Pulmonary artery endothelial cell (primary cell): ENCODE data around the gene C14orf132. TPM values are rescaled to one million over a fixed set of nuclear protein-coding genes. Genes with fewer than 3 reads are reported as not detected.
"Not testable (repeated sequence)": the region's sequence is repeated elsewhere in the genome, so short reads cannot be mapped to it uniquely, and the experiment has no call there.

Experiments used
- DNase-seq: peaks from one replicate; pipeline ENCODE4 v3.0.0-alpha.2; 2011; ENCODE audit warnings: low read depth, low spot score
- total RNA-seq: library from RNA; depleted of rRNA; stranded (reverse); fragments of >200 nt; gene quantifications from 2 replicates; pipeline ENCODE4 v1.2.3, GENCODE V29; 2014

The C14orf132 gene
- 1.3 and 2.6 TPM in 2 replicates for total RNA-seq

GRCh38 chr14:96038920-96039632 lies at the start of gene C14orf132:
C14orf132 (plus strand) TSS chr14:96039362; CDS start chr14:96039501, 139 bp downstream.
- DNase-seq: no peak

DNA sequence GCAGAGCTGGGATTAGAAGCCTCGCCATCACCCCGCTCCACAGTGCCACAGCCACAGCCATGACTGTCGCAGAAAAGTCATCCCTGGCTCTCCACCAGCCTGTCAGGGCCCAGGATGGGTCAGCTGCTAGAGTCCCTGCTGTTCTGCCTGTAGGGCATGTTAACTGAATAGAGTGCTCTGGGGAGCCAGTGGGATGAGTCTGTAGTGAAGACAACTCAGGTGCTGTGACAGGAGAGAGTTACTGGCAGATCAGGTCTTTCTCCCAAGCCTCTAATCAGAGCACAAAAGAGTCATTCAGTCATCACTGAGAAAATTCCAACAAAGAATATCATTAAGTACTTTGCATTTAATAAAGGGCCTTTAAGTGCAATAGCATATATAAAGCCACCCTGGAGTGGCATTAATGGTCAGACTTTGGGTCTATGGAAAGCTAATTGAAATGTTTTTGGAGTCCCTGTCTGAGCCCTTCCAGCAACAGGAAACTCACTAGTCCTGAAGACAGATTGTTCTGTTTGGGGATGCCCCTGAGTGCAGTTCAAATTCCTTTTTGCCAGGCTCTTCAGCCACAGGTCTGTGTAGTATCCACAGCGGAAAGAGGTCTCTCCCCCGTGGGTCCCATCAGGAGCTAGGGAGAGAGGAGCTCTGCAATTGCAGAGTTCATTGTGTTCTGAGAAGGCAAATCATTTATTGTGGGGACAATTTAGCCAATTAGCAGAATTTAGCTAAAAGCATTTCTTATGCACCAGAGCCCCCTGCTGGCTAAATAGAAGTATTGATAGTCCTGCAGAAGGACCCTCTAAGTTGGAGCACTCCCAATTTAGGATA lies 45.2 kb upstream of the C14orf132 start:
- DNase-seq: no peak

- no peak for DNase-seq
Measured at GRCh38 chr14:95994593-95994928, 44.6 kb upstream of the C14orf132 start.

- no peak for DNase-seq
Measured at GRCh38 chr14:95998656-95999055, 40.5 kb upstream of the C14orf132 start.

GRCh38 chr14:96001866-96002497 lies 37.2 kb upstream of the C14orf132 start:
- DNase-seq: no peak

DNA sequence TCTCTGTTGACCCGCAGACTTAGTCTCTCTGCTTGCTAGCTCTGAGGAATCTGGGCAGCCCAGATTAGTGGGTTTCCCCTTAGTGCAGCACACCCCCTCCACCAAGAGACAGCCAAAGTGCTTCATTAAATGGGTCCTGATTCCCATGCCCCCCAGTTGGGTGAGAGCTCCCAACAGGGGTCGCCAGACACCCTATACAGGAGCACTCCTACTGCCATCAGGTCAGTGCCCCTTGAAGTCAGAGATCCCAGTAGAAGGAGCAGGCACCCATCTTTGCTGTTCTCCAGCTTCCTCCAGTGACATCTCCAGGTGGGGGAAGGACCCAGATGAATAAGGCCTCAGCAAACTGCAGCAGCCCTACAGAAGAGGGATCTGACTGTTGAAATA lies 36.7 kb upstream of the C14orf132 start:
- DNase-seq: no peak

GRCh38 chr14:96011131-96011530 lies 28.0 kb upstream of the C14orf132 start:
- DNase-seq: no peak

GRCh38 chr14:96011607-96012006 lies 27.6 kb upstream of the C14orf132 start:
- DNase-seq: no peak

GRCh38 chr14:96012757-96013156 lies 26.4 kb upstream of the C14orf132 start:
- not testable (repeated sequence) for DNase-seq

DNA sequence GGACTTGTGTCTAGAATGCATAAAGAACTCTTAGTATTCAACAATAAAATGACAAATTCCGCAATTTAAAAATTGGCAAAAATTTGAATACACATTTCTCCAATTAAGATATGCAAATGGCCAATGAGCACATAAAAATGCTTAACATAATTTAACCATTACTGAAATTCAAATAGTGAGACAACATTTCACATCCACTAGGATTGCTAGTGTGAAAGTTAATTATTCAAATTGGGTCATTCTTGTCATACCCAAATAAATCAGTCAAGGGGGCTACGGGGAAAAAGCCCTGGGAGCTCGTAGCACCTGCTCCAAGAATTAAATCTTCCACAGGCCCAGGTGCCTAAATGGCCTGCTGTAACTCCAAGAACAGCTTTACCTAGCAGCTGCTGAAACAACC lies 25.0 kb upstream of the C14orf132 start:
- DNase-seq: no peak

DNA sequence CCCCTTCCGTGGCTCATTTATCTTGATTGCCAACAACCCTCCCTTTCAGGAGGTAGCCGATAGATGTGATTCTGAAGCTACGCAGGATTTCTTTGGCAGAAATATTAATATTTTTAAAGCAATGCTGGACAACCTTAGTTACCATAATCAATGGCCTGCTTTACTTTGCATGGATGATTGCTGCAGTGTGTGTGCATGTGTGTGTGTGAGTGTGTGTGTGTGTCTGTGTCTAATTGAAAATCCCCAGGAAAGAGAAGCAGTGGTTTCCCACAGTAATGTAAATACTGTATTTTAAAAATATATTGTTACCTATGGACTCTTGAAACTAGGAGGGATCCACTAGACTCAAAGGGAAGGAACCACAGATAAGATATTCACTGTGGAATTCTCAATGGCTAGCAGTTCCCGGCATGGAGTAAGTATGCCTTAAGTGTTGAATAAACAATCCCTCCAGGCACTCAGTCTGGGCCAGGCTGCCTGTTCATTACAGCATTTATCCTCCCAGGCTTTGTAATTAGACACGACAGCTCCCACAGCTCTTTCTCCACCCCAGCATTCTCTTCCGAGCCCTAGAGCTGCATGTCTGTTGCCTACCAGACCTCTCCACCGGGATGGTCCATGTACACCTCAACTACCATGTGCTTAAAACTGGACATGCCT lies 22.5 kb upstream of the C14orf132 start:
- DNase-seq: no peak

GRCh38 chr14:96017882-96018281 lies 21.3 kb upstream of the C14orf132 start:
- no peak for DNase-seq

DNA sequence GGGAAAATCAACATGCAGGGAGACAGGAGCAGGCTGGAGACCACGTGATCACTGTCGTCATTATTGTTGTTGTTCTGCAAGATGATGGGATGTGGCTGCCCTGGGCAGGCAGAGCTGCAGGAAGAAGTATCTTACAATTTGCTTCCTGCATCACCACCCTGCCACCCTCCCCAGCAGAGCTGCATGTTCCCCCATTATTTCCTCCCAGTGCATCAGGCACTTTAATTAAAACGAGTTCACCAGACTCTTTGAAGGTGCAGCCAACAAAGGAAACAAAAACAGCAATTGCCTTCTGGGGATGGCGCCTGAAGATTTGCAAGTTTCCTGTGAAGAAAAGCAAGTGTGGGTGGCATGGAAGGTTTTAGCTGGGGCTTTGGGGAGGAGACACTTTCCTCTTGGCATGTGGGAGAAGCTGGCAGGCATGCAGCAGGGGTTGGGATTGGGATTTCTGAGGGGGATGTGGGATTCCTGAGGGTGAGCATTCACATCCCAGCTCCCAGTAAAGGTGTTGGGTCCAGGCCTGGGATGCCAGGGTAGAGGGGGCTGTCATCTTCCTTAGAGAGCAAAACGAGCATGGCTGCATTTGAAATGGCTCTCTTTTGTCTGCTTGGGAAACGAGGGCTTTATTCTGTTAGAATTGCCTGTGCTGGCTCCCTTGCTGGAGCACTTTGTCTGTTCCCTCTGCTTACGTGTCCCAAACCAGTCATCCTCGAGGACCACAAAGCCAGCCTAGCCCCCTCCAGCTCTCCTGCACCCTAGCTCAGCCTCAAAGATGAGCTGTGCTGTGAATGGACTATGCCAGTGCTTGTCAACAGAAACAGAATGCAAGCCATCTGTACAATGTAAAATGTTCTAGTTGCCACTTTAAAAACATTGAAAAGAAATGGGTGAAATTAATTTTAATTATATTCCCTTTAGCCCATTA lies 11.5 kb upstream of the C14orf132 start:
- DNase-seq: no peak

DNA sequence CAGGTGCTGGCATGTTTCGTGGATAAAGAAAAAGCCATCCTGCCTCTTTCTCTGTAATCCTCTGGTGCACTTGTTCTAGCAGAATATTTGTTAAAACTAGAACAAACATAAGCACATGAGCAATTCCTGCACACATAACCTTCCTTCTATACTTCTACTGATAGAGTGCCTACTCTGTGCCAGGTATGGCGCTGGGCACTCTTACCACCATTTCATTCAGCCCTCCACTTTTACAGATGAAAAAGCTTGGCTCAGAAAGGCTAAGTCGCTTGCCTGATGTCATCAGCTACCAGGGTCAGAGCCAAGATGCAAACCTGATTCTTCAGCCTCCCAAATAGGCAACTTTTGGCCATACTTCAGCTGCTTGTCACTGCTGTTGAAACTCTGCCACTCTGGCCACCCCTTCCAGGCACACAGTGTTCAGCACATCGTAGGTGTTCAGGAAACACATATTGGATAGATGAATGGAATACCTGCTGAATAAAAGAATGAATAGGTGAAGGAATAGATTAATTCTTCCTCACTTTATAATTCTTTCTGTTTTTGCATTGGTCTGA lies 10.0 kb upstream of the C14orf132 start:
- no peak for DNase-seq

GRCh38 chr14:96030108-96030760 lies 8.9 kb upstream of the C14orf132 start:
- no peak for DNase-seq

DNA sequence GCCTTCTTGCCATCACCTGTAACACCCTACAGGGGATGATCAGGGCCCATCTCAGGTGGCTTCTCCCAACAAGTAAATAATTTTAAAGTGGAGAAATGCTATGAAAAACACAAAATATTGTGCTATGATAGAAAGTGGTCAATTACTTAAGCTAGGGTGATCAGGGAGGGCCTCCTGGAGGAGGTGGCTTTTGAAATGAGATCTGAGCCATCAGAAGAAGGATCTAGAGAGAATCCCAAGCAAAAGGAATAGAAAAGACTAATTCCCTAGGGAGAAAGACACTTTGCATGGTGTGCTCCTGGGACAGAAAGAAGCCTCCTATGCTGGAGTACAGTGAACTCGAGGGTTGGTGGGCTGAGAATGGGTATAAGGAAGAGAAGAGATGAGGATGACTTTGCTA lies 7.5 kb upstream of the C14orf132 start:
- no peak for DNase-seq

GRCh38 chr14:96035456-96035855 lies 3.7 kb upstream of the C14orf132 start:
- no peak for DNase-seq

GRCh38 chr14:96037891-96038557 lies 1.1 kb upstream of the C14orf132 start:
- DNase-seq: no peak

DNA sequence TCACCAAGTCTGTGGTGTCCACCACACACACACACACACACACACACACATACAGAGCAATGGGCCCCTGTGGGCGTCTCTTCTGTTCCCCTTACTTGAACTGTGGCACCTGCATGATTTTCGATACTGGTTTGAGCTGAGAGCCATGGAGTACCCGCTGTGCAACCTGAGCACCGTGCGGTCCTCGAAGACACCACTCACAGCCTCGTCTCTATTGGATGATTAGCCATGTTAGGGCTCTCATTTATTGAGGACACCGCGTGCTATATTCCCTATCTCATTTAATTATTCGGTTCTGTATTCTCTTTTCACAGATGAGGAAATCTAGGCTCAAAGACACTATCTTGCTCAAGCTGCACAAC lies 623 bp upstream of the C14orf132 start:
- no peak for DNase-seq
